Measurements from ENCODE around the gene DNAH8. TPM values are rescaled to one million over a fixed set of nuclear protein-coding genes. Genes with fewer than 3 reads are reported as not detected.
"Not testable (repeated sequence)": the region's sequence is repeated elsewhere in the genome, so short reads cannot be mapped to it uniquely, and the experiment has no call there.

DNAH8 gene
- total RNA-seq, 1 donor from 2014 or later, result 14.6 TPM

DNA sequence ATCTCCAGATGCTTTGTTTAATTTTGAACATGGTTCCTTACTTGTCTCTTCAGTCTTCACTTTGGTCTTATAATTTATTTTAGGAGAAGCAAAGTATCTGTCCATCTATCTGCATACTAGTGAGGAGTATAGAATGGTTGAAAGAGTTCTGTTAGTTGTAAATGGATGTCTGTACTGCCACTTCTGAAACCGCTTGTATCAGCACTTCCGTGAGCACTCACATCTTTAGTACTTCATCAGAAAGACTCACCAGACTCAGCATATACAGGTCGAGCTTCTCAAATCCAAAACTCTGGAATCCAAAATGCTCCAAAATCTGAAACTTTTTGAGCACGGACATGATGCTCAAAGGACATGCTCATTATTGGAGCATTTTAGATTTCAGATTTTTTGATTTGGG is 191.5 kb downstream of the DNAH8 start:
- H3K4me1 ChIP-seq (ENCODE audit: control insufficient read depth in 3 of 3, insufficient read depth in 3 of 3, low read length in 3 of 3), result no peaks in the 10 kb centered on the region
- H3K9me3 ChIP-seq (ENCODE audit: control insufficient read depth in 3 of 3, low read length in 3 of 3), result no peaks in the 10 kb centered on the region
- no peak overlapping the region for H3K9ac ChIP-seq (ENCODE audit: low read depth in 1 of 3, low read length in 3 of 3)
- H3K4me3 ChIP-seq (ENCODE audit: low read length in 3 of 3), result no peak overlapping the region
- H3K36me3 ChIP-seq (ENCODE audit: control insufficient read depth in 3 of 3, insufficient read depth in 3 of 3, low read length in 3 of 3), result no peaks in the 10 kb centered on the region
- peaks cover 0 to 6% (median 2%) of the 10 kb centered on the region in 3 donors for H3K27me3 ChIP-seq (ENCODE audit: control insufficient read depth in 3 of 3, insufficient read depth in 3 of 3, low read length in 3 of 3)
- no peak overlapping the region for H3K27ac ChIP-seq (ENCODE audit: low read depth, low read length)

DNA sequence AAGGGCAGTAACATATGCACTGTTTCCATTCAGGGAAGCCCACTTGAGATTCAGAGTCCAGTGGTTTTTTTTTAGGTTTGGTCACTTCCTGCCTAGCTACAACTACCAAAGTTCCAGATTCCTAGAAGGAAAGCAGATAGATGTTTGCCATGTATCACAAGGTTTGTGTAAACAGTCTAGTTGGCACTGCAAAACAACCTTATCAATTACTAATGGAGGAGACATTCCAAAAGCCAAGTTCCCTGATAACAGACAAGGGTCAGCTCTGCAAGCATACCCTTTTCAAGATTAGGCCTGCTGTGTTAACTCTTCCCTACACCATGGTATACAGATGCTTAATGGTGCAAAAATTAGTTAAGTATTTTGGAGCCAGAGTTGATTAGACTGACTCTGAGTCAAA is 192.2 kb downstream of the DNAH8 start:
- H3K4me1 ChIP-seq (ENCODE audit: control insufficient read depth in 3 of 3, insufficient read depth in 3 of 3, low read length in 3 of 3), result no peaks in the 10 kb centered on the region
- H3K9me3 ChIP-seq (ENCODE audit: control insufficient read depth in 3 of 3, low read length in 3 of 3), result no peaks in the 10 kb centered on the region
- no peak overlapping the region for H3K27ac ChIP-seq (ENCODE audit: low read depth, low read length)
- H3K9ac ChIP-seq (ENCODE audit: low read depth in 1 of 3, low read length in 3 of 3), result no peak overlapping the region
- no peak overlapping the region for H3K4me3 ChIP-seq (ENCODE audit: low read length in 3 of 3)
- peaks cover 0 to 2% (median 2%) of the 10 kb centered on the region in 3 donors for H3K27me3 ChIP-seq (ENCODE audit: control insufficient read depth in 3 of 3, insufficient read depth in 3 of 3, low read length in 3 of 3)
- no peaks in the 10 kb centered on the region for H3K36me3 ChIP-seq (ENCODE audit: control insufficient read depth in 3 of 3, insufficient read depth in 3 of 3, low read length in 3 of 3)

DNA sequence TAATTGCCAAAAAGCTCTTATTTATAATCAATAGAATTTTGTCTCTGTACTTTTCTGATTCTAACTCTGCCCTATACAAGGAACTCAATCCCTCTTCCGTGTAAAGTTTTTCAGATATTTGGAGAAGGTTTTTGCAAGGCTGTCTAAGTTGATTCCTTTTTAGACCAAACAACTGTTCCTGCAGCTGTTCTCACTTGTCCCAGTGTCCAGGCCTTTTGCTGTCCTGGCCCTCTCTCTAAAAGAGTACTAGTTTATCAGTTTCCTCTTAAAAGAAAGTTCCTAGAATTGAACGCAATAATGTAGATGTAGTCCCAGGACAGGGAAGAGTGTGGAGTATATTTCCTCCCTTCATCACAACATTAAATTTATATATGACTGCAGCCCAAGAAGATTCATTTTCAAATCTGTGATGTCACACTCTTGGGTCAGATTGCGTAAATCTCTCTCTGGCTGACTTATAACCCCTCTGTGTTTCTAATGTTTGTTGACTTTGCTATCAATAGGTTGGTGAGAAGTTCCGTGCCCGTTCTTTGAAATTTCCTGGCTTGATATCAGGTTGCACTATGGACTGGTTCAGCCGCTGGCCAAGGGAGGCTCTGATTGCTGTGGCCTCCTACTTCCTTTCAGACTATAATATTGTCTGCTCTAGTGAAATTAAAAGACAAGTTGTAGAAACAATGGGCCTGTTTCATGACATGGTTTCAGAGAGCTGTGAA is 194.1 kb downstream of the DNAH8 start:
- Histone ChIP-seq H3K4me1 (ENCODE audit: control insufficient read depth in 3 of 3, insufficient read depth in 3 of 3, low read length in 3 of 3) (no peaks in the 10 kb centered on the region), H3K27me3 (ENCODE audit: control insufficient read depth in 3 of 3, insufficient read depth in 3 of 3, low read length in 3 of 3) (no peaks in the 10 kb centered on the region), H3K9me3 (ENCODE audit: control insufficient read depth in 3 of 3, low read length in 3 of 3) (no peaks in the 10 kb centered on the region), H3K9ac (ENCODE audit: low read depth in 1 of 3, low read length in 3 of 3) (no peak overlapping the region), H3K27ac (ENCODE audit: low read depth, low read length) (no peak overlapping the region), H3K4me3 (ENCODE audit: low read length in 3 of 3) (no peak overlapping the region), H3K36me3 (ENCODE audit: control insufficient read depth in 3 of 3, insufficient read depth in 3 of 3, low read length in 3 of 3) (no peaks in the 10 kb centered on the region)

DNA sequence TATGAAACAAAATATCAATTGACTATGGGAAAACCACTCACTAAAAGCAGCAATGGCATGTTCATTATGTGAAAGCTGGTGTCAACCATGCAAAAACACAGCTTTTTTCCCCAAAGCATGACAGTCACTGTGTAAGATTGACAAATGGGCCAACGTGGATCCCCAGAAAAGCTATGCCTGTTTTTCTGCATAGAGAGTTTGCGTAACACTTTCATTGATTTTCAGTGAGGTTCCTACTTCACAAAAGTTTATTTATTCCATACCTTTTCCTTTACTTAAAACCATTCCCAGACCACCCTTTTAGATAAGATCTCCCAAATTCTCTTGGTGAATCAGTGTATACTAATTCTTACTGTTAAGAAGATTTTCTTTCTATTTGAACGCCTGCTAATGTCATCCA is 195.1 kb downstream of the DNAH8 start:
- Histone ChIP-seq H3K4me1 (ENCODE audit: control insufficient read depth in 3 of 3, insufficient read depth in 3 of 3, low read length in 3 of 3) (no peaks in the 10 kb centered on the region), H3K27ac (ENCODE audit: low read depth, low read length) (no peak overlapping the region), H3K27me3 (ENCODE audit: control insufficient read depth in 3 of 3, insufficient read depth in 3 of 3, low read length in 3 of 3) (no peaks in the 10 kb centered on the region), H3K9me3 (ENCODE audit: control insufficient read depth in 3 of 3, low read length in 3 of 3) (no peaks in the 10 kb centered on the region), H3K9ac (ENCODE audit: low read depth in 1 of 3, low read length in 3 of 3) (no peak overlapping the region), H3K36me3 (ENCODE audit: control insufficient read depth in 3 of 3, insufficient read depth in 3 of 3, low read length in 3 of 3) (no peaks in the 10 kb centered on the region), H3K4me3 (ENCODE audit: low read length in 3 of 3) (no peak overlapping the region)

DNA sequence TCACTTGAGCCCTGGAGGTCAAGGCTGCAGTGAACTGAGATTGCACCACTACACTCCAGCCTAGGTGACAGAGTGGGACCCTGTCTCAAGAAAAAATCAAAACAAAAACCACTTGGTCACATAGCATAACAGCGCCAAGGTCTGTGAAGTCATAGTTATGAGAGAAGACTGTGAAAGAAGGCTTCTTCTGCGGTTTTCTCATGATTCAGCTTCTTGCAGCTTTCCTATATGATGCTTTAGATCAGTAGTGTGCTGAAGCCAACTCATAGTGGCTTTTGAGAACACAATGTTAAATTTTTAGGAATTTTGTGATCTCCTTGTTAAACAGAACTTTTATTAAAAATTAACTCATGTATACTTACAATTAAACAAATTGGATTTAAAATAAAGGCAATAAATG is 197.3 kb downstream of the DNAH8 start:
- Histone ChIP-seq H3K9me3 (ENCODE audit: control insufficient read depth in 3 of 3, low read length in 3 of 3) (no peaks in the 10 kb centered on the region), H3K27ac (ENCODE audit: low read depth, low read length) (no peak overlapping the region), H3K4me1 (ENCODE audit: control insufficient read depth in 3 of 3, insufficient read depth in 3 of 3, low read length in 3 of 3) (no peaks in the 10 kb centered on the region), H3K9ac (ENCODE audit: low read depth in 1 of 3, low read length in 3 of 3) (no peak overlapping the region), H3K4me3 (ENCODE audit: low read length in 3 of 3) (no peak overlapping the region), H3K36me3 (ENCODE audit: control insufficient read depth in 3 of 3, insufficient read depth in 3 of 3, low read length in 3 of 3) (no peaks in the 10 kb centered on the region), H3K27me3 (ENCODE audit: control insufficient read depth in 3 of 3, insufficient read depth in 3 of 3, low read length in 3 of 3) (no peaks in the 10 kb centered on the region)

DNA sequence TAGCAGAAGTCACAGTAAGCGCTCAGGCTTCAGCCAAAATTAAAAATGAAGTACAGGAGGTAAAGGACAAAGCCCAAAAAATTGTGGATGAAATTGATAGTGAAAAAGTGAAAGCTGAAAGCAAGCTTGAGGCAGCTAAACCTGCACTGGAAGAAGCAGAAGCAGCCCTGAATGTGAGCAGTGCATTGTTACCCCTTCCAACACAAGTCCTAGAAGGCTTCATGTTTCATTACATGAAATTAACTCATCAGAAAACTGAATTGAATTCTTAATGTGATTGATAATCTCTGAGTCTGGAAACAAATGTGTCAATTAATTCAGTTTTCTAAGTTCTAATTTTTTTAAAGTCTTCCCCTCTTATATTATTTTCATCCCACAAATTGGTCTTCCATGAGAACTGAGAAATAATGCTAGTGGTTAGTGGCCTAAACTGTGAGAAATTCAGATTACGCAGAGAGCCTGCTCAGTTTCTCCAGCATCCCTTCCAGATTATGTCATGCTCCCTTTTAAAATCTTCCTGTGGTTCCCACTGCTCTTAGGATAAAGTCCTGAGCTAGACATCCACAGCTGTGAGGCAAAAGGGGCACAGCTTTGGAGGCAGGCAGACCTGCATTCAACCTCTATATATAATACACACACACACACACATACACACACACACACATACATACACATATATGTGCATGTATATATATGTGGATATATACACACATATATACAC is 200.3 kb downstream of the DNAH8 start:
- H3K27me3 ChIP-seq (ENCODE audit: control insufficient read depth in 3 of 3, insufficient read depth in 3 of 3, low read length in 3 of 3), result no peaks in the 10 kb centered on the region
- no peaks in the 10 kb centered on the region for H3K9me3 ChIP-seq (ENCODE audit: control insufficient read depth in 3 of 3, low read length in 3 of 3)
- no peaks in the 10 kb centered on the region for H3K4me1 ChIP-seq (ENCODE audit: control insufficient read depth in 3 of 3, insufficient read depth in 3 of 3, low read length in 3 of 3)
- no peak overlapping the region for H3K27ac ChIP-seq (ENCODE audit: low read depth, low read length)
- H3K9ac ChIP-seq (ENCODE audit: low read depth in 1 of 3, low read length in 3 of 3), result no peak overlapping the region
- no peak overlapping the region for H3K4me3 ChIP-seq (ENCODE audit: low read length in 3 of 3)
- H3K36me3 ChIP-seq (ENCODE audit: control insufficient read depth in 3 of 3, insufficient read depth in 3 of 3, low read length in 3 of 3), result no peaks in the 10 kb centered on the region

DNA sequence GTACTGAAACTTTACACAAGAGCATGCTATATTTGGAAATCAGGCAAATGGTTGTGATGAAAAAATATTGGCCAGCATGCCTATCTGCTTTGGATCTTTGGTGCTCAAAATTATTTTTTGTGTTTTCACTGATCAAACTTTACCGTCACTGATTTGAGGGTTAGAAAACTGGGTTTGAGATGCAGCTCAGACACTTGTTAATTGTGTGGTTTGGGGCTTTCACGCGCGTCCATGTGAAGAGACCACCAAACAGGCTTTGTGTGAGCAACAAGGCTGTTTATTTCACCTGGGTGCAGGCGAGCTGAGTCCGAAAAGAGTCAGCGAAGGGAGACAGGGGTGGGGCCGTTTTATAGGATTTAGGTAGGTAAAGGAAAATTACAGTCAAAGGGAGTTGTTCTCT is 206.4 kb downstream of the DNAH8 start:
- H3K27me3 ChIP-seq (ENCODE audit: control insufficient read depth in 3 of 3, insufficient read depth in 3 of 3, low read length in 3 of 3); H3K36me3 ChIP-seq (ENCODE audit: control insufficient read depth in 3 of 3, insufficient read depth in 3 of 3, low read length in 3 of 3); H3K4me3 ChIP-seq (ENCODE audit: low read length in 3 of 3); H3K4me1 ChIP-seq (ENCODE audit: control insufficient read depth in 3 of 3, insufficient read depth in 3 of 3, low read length in 3 of 3); H3K9ac ChIP-seq (ENCODE audit: low read depth in 1 of 3, low read length in 3 of 3); H3K27ac ChIP-seq (ENCODE audit: low read depth, low read length); H3K9me3 ChIP-seq (ENCODE audit: control insufficient read depth in 3 of 3, low read length in 3 of 3): not testable (repeated sequence)

DNA sequence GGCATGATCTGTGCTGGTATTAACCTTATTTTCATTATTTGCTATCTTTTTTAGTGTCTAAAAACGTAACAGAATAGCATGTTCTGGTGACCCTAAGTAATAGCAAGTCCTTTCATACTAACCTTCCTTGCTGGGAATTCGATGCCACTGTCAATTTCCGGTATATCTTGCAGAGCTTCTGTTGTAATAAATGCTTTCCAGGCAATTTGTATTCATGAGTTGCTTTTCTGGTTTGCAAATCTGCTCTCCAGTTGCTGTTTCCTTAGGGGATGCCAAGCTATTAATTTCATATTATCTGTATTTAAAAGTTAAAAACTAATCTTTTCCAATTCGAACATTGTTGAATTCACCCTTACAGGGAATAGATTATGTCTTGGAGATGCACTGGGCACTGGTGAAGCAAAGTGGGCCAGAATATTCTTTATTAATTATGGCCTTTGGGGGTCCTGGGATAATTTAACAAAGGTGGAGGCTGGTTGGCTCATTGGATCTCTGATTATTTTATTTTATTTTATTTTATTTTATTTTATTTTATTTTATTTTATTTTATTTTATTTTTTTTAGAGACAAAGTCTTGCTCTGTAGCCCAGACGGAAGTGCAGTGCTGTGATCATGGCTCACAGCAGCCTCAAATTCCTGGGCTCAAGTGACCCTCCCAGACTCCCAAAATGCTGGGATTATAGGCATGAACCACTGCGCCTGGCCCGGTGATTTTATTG is 209.8 kb downstream of the DNAH8 start:
- Histone ChIP-seq H3K27ac (ENCODE audit: low read depth, low read length) (no peak overlapping the region), H3K4me3 (ENCODE audit: low read length in 3 of 3) (no peak overlapping the region), H3K27me3 (ENCODE audit: control insufficient read depth in 3 of 3, insufficient read depth in 3 of 3, low read length in 3 of 3) (peaks cover 3 to 6% (median 5%) of the 10 kb centered on the region in 3 donors), H3K9me3 (ENCODE audit: control insufficient read depth in 3 of 3, low read length in 3 of 3) (no peaks in the 10 kb centered on the region), H3K4me1 (ENCODE audit: control insufficient read depth in 3 of 3, insufficient read depth in 3 of 3, low read length in 3 of 3) (no peaks in the 10 kb centered on the region), H3K9ac (ENCODE audit: low read depth in 1 of 3, low read length in 3 of 3) (no peak overlapping the region), H3K36me3 (ENCODE audit: control insufficient read depth in 3 of 3, insufficient read depth in 3 of 3, low read length in 3 of 3) (no peaks in the 10 kb centered on the region)

DNA sequence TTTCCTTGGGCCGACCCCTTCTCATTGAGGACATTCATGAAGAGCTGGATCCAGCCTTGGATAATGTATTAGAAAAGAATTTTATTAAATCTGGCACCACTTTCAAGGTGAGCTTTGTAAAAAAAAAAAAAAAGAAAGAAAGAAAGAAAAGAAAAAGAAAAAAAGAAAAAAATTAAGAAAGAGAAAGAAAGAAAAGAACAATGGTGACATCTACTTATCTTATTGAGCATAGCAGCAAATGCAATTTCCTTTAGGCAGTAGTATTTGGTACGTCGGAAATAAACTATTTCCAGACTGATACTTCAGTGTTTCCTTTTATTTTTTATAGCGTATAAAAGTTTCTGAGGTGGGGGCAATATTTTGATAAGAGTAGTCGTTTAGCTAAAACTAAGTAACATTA is 214.4 kb downstream of the DNAH8 start:
- Histone ChIP-seq H3K9ac (ENCODE audit: low read depth in 1 of 3, low read length in 3 of 3) (no peak overlapping the region), H3K4me1 (ENCODE audit: control insufficient read depth in 3 of 3, insufficient read depth in 3 of 3, low read length in 3 of 3) (no peaks in the 10 kb centered on the region), H3K9me3 (ENCODE audit: control insufficient read depth in 3 of 3, low read length in 3 of 3) (no peaks in the 10 kb centered on the region), H3K27me3 (ENCODE audit: control insufficient read depth in 3 of 3, insufficient read depth in 3 of 3, low read length in 3 of 3) (peaks cover 3 to 6% (median 5%) of the 10 kb centered on the region in 3 donors), H3K27ac (ENCODE audit: low read depth, low read length) (no peak overlapping the region), H3K36me3 (ENCODE audit: control insufficient read depth in 3 of 3, insufficient read depth in 3 of 3, low read length in 3 of 3) (no peaks in the 10 kb centered on the region), H3K4me3 (ENCODE audit: low read length in 3 of 3) (no peak overlapping the region)

DNA sequence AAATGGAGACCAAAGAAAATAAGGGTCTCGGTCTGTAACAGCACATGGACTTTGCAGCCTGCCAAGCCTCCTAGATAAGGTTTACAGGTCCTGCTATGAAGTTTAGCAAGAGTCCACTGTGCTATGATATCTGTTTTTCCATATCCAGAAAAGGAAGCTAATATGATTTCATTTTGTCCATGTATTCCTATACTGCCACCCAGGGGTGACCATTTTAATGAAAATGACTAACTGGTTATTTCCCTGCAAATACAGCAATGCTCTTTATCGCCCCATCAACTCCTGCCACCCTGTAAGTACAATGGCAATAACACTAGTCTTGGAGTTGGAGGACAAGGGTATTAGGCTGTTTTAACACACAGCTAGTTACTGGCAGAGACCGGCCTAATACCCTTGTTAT is 218.3 kb downstream of the DNAH8 start:
- H3K9me3 ChIP-seq (ENCODE audit: control insufficient read depth in 3 of 3, low read length in 3 of 3), result no peaks in the 10 kb centered on the region
- H3K36me3 ChIP-seq (ENCODE audit: control insufficient read depth in 3 of 3, insufficient read depth in 3 of 3, low read length in 3 of 3), result no peaks in the 10 kb centered on the region
- no peaks in the 10 kb centered on the region for H3K4me1 ChIP-seq (ENCODE audit: control insufficient read depth in 3 of 3, insufficient read depth in 3 of 3, low read length in 3 of 3)
- peaks cover 0 to 3% (median 0%) of the 10 kb centered on the region in 3 donors for H3K27me3 ChIP-seq (ENCODE audit: control insufficient read depth in 3 of 3, insufficient read depth in 3 of 3, low read length in 3 of 3)
- no peak overlapping the region for H3K4me3 ChIP-seq (ENCODE audit: low read length in 3 of 3)
- no peak overlapping the region for H3K9ac ChIP-seq (ENCODE audit: low read depth in 1 of 3, low read length in 3 of 3)
- H3K27ac ChIP-seq (ENCODE audit: low read depth, low read length), result no peak overlapping the region

All from skeletal muscle tissue (tissue), 4 donors.